NOMO-1 (cell line): ENCODE results near the gene LITAFD.

Source experiments
- DNase-seq, 2 experiments: peaks; one replicate each; lab custom pipeline; 2025; ENCODE audit not compliant: unreplicated experiment in 2 of 2; lab: John Stamatoyannopoulos, UW

The LITAFD gene

DNA sequence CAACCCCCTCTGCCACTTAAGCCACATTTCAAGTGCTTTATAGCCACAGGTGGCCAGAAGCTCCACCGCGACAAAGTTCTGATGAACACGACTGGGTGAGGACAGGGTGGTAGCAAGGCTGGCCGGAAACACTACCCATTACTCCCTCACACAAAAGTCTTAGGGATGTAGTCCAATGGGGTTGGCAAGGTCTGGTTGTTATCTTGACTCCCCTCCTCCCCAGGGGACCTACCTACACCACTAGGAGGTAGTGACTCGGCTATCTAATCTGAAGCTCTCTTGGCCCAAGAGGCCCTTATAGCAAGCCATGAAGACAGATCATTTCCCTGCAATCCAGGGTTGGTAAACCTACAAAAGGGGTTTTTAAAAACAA lies 8.4 kb downstream of the LITAFD start:
- no peak for DNase-seq

DNA sequence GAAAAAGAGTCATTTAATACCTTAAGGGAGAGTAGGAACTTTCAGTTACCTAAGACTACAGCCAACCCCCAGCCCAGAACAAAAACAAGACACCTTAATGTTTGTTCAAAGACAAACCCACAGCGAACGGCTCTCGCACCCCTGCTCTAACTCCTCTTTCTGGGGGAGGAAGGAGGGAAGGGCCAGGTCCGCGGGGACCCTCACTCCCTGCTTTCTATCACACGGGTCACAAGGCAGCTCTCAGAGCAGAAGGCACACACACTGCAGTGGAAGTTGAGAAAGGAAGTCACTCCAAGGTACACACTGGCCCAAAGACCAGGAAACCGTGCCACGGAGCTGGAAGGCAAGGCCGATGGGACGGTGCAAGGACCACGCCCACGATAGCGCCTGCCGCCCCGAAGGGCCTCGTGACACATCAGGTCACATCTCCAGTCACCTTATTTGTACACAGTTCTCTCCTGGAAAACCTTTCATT lies 10.0 kb downstream of the LITAFD start:
- no peak for DNase-seq

DNA sequence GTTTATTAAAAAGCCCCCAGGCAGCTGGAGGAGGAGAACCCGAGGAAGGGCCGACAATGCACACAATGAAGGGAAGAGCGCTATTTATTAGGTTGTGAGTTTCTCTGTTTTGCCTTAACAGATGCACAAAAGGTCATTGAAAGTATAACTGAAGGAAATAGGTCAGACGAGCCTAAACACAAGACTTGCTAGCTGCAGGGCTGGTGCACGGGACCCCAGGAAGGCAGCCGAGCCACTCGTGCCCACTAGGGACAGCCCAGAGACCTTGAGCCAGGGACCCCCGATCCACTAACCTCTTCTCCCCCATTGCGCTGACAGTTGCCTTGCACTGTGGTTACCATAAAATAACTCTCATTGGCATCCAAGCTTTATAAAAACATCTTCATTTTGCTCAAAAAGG lies 11.3 kb downstream of the LITAFD start:
- DNase-seq, result no peak

DNA sequence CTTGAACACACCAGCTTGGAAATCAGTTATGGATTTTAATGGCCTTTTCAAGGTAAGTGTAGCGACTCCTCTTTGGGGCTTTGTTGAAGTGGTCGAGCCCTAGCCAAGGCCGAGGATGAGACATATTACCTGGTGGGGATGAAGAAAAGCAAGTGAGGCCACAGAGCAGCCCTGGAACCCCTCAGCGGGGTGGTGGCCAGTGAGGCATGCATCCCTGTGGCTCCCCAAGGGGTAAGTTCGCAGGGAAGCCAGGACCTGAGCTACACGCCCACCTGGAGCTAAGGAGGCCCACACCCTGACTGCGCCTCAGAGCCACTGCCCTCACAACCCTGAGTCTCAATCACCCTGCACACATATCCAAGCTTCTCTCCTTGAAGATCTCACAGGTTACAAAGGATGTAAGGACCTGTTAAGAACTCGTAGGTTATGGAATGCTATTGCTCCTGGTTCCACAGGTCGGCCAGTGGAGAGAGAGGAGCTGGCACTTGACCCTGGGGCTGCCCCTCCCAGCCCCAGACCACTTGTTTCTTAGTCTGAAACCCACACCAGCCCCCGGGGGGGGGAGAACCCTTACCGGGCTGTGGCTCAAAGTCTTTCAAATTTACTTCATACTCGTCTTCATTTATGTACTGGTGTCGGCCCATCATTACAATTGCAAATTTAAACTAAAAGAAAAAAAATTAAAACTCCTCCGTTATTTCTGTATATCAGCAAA lies 12.0 kb downstream of the LITAFD start:
- DNase-seq, result no peak

DNA sequence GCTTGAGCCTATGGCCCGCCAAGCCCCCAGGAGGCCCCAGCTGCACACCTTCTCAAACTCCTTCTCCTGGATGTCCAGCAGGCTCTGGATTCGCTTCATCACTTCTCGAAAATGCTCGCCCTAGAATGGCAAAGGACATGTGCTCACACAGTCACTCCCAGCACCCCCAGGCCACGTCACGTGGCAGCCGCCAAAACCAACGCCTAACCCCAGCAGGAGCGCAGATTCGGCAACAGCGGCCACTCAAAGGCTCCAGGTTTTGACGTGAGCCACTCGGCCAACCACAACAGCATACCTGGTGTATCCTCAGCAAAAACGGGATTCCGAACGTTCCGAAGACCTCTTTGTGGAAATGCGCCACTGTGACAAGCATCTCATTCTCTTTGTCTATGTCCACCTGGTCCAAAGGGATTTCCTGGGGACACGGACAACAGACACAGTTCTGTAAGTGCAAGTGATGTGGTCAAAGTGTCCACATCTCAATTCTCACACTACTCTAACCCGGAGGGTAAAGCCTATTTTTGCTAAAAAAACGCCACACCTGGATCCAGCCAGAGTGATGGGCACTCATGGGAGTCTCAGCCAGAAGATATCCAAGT lies 12.7 kb downstream of the LITAFD start:
- no peak for DNase-seq

DNA sequence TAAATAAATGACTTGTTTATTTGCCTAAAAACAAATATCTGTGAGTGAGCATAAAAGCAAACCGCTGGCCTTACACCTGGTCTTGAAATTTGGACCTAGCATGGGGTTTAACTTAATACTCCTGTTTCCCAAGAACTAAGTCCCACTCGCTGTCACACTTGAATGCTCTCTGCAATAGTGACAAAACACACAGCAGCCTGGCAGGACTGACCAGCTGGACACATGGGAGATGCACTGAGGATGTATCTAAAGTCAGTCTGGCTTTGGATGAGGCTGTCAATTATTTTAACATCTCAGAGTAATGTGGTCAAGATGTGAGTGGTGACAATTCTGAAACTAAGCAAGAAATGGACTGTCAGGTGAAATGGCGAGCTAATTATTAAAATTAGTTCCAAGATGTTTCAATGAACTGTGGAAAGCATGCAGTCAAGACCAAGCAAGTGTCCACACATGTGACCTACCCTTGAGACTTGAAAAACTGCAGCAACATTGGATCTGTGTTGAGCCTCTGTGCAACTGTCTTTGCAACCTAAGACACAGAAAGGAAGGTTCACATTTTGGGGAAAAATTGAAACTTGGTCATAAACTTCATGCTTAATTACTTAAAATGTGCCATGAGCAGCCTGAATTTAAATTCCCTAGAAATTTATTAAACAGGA lies 16.6 kb downstream of the LITAFD start:
- no peak for DNase-seq

DNA sequence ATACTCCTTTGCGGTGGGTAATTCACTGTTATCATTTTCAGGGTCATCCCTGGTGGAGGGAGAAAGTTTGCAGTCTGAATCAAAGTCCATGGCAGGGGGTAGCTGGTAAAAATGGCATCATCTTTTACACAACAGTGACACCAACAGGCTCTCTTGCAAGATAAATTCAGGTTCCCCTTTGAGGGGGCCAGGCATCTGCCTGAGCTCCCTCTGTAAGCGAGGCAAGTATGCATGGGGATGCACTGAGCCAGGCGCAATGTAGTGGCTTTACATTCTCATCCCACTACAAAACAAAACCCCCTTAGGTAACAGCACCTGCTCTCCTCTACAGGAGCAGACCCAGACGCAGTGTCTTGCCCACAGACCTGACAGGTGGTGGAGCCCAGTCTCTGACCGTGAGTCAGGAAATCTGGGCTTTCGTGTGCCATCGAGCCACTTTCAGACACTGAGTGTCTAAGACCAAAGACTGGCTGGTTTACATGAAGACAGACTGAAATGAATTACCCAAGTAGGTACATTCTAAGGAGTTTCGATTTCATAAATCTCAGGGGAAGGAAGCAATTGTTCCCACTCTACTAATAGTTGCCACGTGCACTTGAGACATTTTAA lies 17.7 kb downstream of the LITAFD start:
- no peak for DNase-seq

DNA sequence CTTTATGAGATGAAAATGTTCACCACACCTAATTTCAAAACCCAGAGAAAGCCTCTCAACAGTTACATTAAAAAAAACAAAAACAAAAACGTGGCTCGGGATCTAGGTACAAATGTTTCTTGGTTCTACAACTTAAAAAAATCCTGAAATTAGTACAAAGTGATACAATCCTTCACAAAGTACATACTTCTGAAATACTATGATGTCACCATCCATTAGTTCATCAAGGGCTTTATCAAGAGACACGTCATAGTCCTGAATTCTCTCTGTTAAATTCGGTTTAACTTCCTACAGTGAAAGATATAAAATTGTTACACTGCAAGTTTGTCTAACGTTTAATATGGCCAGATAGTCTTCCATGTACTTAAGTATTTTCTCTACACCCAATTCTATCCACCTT lies 18.2 kb downstream of the LITAFD start:
- no peak for DNase-seq

DNA sequence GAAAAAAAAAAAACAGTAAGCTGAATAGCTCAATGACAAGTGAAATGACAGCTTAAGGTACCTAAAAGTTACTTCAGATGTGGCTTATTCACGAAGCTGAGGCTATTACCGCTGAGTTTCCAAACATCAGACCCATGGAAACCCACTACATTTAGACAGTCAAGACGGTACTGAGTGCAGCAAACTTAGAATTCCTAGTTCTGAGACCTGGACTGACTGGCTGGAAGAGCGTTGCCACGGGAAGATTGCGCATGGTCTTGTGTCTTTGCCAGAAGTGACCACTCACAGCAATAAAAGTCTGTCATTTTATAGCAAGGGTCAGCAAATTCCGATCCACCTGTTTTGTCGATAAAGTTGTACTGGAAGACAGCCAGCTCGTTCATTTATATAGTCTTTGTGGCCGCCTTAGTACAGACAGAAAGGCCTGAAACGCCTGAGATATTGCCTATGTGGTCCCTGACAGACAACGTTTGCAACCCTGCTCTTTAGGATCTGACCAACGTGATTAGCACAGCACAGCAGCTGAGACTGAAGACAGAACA lies 19.2 kb downstream of the LITAFD start:
- DNase-seq, result no peak

DNA sequence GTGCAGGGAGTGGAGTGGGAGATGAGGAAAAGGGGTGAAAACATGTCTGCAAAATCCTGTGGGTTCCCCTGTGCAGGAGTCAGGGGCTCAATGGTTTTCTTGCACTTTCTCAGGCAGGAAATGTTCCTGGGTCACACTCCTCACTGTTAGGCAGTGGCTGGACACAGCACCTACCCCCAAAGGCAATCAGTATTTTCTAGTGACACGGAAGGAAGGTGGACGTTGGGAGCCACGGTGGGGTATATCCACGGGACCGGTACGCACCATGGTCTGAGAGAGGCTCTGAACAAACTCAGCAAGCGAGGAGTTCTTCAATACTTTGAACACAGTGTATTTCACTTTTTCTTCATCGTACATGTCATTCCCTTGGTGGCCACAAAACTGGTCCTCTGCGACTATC lies 20.9 kb downstream of the LITAFD start:
- no peak for DNase-seq

DNA sequence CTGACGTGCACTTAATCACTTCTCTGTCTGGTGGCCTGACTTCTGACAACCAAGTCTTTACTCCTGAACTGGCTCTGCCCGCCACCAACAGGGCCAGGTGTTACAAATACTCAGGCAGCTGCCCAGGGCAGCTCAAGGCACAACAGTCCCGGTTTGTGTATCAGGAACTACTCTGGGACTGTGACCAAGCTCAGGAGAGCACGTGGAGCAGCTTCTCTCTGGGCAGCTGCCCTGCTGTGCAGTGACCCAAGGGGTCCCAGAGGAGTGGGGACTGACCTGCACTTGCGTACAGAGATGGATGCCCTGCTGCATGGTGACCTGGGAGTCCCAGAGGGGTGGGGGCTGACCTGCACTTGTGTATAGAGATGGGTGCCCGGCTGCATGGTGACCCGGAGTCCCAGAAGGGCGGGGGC lies 21.9 kb downstream of the LITAFD start:
- no peak for DNase-seq

DNA sequence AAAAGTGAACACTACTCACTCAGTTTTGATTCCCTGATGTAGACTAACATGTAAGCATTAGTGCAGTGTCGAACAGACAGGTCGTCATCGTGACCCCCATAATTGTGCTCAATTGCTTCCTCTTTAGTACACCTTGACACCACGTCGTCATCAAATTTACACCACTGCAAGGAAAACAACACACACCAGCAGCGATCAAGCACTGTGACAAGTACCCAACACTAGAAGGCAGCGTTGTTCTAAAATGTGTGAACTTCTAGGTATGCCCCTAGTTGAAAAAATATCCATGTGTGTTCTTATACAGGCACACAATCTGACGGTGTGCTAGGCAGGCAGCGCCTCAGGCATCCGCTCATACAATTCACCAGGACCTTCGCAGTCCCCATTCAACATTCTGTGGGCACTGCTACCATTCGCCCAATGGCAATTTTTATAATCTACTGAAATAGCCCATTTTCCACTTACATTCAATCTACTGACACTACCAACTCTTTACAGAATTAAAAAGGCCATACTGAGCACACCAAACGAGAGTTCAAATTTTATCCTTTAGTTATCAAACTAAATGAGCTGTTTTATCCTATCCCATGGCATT lies 23.1 kb downstream of the LITAFD start:
- DNase-seq, result no peak

DNA sequence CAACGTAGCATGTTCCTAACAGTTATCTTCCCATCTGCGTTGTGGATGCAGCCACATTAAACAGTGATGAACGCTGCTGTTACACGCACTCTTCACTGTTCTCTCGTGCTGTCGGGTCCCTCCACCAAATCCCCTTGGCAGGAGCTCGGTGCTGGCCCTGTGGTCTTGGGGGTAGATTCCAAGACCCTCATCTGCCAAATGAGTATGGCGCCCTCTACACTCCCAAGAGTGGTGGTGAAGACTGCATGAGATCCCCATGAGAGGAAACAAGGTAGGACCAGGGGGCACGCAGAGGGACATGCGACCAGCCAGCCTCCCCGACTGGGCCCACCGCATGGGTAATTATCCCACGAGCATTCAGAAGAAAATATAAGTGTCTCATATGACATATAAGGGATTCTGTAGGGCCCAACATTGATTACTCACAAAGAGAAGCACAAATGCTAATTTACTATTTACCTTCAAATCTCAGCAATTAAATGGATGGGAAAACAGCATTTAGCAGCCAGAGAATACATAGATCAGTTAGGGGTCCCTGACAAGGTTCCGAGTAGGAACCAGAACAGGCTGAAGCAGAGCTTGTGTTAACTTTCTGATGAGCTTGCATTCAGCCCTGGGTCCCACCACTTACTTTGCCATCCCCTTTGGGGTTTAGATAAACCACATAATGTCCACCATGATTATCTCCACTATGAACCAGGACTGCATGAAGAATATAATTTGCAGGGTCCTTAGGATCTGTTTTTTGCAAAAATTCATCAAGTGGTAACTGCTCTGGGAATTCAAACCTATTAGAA lies 23.8 kb downstream of the LITAFD start:
- no peak for DNase-seq

DNA sequence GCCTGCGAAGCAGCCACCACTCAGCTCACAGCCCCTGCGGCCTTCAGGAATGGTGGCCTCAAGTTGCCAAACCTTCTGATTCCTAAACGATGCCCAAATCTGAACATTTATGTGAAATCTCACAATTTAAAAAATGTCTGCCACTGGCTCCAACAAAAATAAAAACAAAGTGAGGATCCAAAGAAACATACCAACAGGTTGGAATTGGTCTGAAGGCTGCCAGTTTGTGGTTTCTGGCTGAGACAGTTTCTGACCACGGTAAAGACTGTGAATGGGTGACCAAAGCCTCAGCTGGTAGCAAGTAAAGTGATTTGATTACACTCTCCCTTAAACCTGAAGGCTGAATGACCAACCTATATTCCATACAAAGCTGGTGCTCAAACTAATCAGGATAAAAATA lies 24.9 kb downstream of the LITAFD start:
- no peak for DNase-seq

DNA sequence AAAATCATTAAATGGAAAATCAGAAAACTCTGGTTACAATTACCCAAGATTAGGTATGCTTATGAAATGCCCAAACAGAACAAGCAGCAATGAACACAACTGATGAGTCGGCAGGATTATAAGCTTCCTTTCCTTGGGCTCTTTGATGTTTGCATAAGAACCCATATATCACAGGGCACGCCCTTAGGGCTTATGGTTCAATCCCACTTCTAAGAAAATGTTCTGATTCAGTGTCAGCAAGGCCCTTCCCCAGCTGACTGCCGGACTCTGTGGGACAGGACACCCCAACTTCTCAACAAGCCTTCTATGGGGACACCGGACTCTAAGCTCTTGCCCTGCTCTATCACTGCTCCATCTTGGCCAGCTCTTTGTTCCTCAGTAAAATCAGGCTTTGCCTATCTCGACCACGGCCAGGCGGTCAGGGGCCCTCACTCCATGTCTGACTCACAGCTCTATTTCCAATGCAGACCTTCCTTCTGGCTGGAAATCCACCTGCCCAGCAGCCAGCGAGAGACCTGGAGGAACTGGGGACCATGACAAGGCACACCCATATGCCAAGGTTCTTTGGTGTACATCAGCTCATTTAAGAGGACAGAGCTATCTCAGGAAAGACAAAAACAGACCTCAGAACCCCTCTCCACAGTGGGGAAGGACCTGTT lies 26.8 kb downstream of the LITAFD start:
- DNase-seq, result peak; percentile 8 to 32

DNA sequence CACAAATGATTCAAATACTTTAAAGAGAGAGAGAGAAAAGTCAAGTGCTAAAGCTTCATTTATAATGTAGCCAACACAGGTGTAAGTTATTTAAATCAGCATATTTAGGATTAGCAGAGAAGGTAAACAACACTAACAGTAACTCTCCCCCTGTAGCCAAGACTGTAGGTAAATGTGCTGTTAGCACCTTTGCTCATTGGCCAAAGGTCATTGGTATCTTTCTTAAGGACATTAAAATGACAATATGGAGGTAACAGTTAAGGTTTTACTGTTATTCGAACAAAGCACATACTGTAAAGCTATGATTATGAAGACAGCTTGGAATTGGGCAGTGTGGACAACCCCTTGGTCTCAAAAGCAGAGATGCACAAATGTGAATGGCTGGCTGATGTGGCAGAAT lies 28.7 kb downstream of the LITAFD start:
- DNase-seq, result no peak

DNA sequence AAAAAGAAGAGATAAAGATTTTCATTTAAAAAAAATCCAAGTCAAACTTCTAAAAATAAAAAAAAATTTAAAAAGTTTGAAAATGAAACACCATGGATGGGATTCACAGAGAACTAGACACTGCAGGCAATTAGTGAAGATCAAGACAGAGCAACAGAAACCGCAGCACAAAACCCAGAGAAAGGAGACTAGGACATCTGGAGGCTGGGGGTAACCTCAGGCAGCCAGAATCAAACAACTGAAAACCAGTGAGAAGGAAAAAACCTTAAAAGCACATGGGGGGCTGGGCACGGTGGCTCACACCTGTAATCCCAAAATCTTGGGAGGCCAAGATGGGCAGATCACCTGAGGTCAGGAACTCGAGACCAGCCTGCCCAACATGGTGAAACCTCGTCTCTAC lies 30.6 kb downstream of the LITAFD start:
- no peak for DNase-seq

DNA sequence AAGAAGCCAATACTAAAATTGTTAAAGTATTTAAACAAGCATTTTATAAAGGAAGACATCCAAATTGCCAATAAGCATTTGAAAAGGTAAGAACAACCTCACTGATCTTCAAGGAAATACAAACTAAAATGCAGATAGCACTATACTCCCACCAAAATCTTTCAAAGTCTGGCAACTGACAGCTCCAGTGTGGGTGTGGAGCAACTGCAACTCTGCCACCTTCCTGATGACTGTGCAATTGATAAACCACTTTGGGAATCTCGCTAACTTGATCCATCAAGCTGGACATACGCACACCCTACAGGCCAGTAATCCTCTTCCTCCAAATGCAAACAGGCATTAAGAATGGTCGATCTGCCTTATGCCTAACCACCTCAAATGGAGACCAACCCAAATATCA lies 31.9 kb downstream of the LITAFD start:
- DNase-seq, result no peak

DNA sequence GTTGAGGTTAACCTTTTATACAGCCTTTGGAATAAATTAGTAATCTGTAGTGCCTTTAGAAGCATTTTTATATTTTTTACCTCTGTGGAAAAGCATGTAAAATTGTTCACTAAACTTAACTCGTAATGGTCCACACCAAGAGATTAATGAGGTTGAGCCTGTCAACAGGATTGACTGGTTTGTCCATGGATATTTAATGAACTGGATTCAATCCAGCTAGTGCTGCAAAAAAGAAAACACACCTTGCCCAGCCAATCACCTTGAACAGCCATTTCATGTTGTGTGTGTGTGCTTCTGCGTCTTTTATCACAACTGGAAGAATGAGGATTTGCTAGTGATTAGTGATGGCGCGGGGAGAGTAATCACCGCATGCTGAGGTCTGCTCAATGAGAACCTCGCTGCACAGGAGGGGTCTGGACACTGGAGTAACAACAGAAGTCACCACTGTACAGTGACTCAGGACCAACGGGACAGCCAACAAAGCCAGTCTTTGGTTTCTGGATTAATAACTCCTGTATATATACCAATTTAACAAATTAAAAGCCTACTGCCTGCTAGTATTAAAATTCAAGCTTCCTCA lies 33.7 kb downstream of the LITAFD start:
- no peak for DNase-seq
